HG02798 (cell line): ENCODE data around the gene MEIS2.

ENCODE experiments used
- ATAC-seq: cut with Tn5 transposase; IDR thresholded peaks from one replicate; pipeline ENCODE4 v1.9.1; 2021; ENCODE audit warnings: mild to moderate bottlenecking; ENCODE audit not compliant: unreplicated experiment, poor library complexity

MEIS2 gene

GRCh38 chr15:37080261-37080921 lies 20.0 kb downstream of the MEIS2 start:
- ATAC-seq: no peak

GRCh38 chr15:37079726-37080125 lies 20.6 kb downstream of the MEIS2 start:
- ATAC-seq: no peak

- no peak for ATAC-seq
Measured at GRCh38 chr15:37078566-37078965, 21.8 kb downstream of the MEIS2 start.

- ATAC-seq: no peak
Measured at GRCh38 chr15:37077623-37078351, 22.6 kb downstream of the MEIS2 start.

- ATAC-seq: no peak
Measured at GRCh38 chr15:37076543-37076942, 23.8 kb downstream of the MEIS2 start.

- ATAC-seq: no peak
Measured at GRCh38 chr15:37075777-37076176, 24.6 kb downstream of the MEIS2 start.

- no peak for ATAC-seq
Measured at GRCh38 chr15:37072181-37072580, 28.2 kb downstream of the MEIS2 start.

- no peak for ATAC-seq
Measured at GRCh38 chr15:37071134-37071533, 29.2 kb downstream of the MEIS2 start.

GRCh38 chr15:37070686-37071085 lies 29.7 kb downstream of the MEIS2 start:
- no peak for ATAC-seq

GRCh38 chr15:37061996-37062395 lies 38.4 kb downstream of the MEIS2 start:
- no peak for ATAC-seq

GRCh38 chr15:37059086-37059485 lies 41.3 kb downstream of the MEIS2 start:
- no peak for ATAC-seq

GRCh38 chr15:37058316-37058985 lies 41.9 kb downstream of the MEIS2 start:
- ATAC-seq: no peak

GRCh38 chr15:37057831-37058230 lies 42.5 kb downstream of the MEIS2 start:
- no peak for ATAC-seq

- no peak for ATAC-seq
Measured at GRCh38 chr15:37057256-37057655, 43.1 kb downstream of the MEIS2 start.

- ATAC-seq: no peak
Measured at GRCh38 chr15:37056177-37057121, 43.9 kb downstream of the MEIS2 start.

- no peak for ATAC-seq
Measured at GRCh38 chr15:37055481-37055880, 44.9 kb downstream of the MEIS2 start.

- ATAC-seq: no peak
Measured at GRCh38 chr15:37054336-37054735, 46.0 kb downstream of the MEIS2 start.

- no peak for ATAC-seq
Measured at GRCh38 chr15:37053166-37053565, 47.2 kb downstream of the MEIS2 start.

GRCh38 chr15:37050345-37050744 lies 50.0 kb downstream of the MEIS2 start:
- ATAC-seq: no peak

GRCh38 chr15:37046876-37047614 lies 53.3 kb downstream of the MEIS2 start:
- no peak for ATAC-seq
